ENCODE measurements around the gene GKAP1.
"Not testable (repeated sequence)": the region's sequence is repeated elsewhere in the genome, so short reads cannot be mapped to it uniquely, and the experiment has no call there.

GRCh38 chr9:83830426-83831071, 13.0 kb upstream of the GKAP1 start:
- TF ChIP-seq POLR2AphosphoS5 (IDR thresholded peaks at IDR 0.05; ENCODE audit: borderline replicate concordance, low read depth, low read length); EZH2 (IDR thresholded peaks at IDR 0.05); FOXP2 (optimal IDR thresholded peaks at IDR 0.05; ENCODE audit: control extremely low read depth, extremely low read length, insufficient read depth): not testable (repeated sequence)

Data from SK-N-MC (cell line).